PC-9 (cell line): Measurements from ENCODE around the gene RPS4Y2. TPM values are rescaled to one million over a fixed set of nuclear protein-coding genes. Genes with fewer than 3 reads are reported as not detected.

Experiments used
- BruUV-seq: library from RNA; stranded (reverse); fragments of 400-500 nt; replicated peaks from 2 replicates; lab custom pipeline; 2021; lab: Mats Ljungman, UMichigan
- CTCF ChIA-PET: fragments of 300-600 bp; sonication (Branson Sonifier 250); formaldehyde crosslinking; loops from one replicate; lab custom pipeline; 2022; ENCODE audit warnings: antibody characterized with exemption; lab: Charles Lee
- POLR2A ChIA-PET: fragments of 300-600 bp; sonication (Branson Sonifier 250); formaldehyde crosslinking; loops from one replicate; lab custom pipeline; 2022; ENCODE audit warnings: antibody characterized with exemption; ENCODE audit not compliant: unreplicated experiment; lab: Charles Lee
- DNase-seq, 2 experiments: peaks; one replicate each; pipeline versions ENCODE4 v3.0.0 to v3.0.0-alpha.2; 2015 to 2022; ENCODE audit warnings: mixed read lengths in 1 of 2
- H2AFZ ChIP-seq: fragments of 200-600 bp; sonication (generic); 2 replicates; pipeline ENCODE4 v1.8.1; 2017; ENCODE audit warnings: antibody characterized with exemption
- H3F3A ChIP-seq: fragments of 200-600 bp; sonication (generic); 2 replicates; pipeline ENCODE4 v1.8.1; 2017; ENCODE audit warnings: antibody characterized with exemption, mild to moderate bottlenecking, low read depth; ENCODE audit not compliant: insufficient read depth
- H3K27ac ChIP-seq: fragments of 200-600 bp; sonication (generic); 2 replicates; pipeline ENCODE4 v1.6.1; 2016; ENCODE audit warnings: mixed run types
- H3K27me3 ChIP-seq: fragments of 200-600 bp; sonication (generic); 2 replicates; pipeline ENCODE4 v1.6.1; 2016; ENCODE audit warnings: low read depth, mixed run types; ENCODE audit not compliant: insufficient read depth
- H3K36me3 ChIP-seq: fragments of 200-600 bp; sonication (generic); 2 replicates; pipeline ENCODE4 v1.6.1; 2016; ENCODE audit warnings: low read depth, mixed run types
- H3K4me1 ChIP-seq: fragments of 200-600 bp; sonication (generic); replicated peaks from 2 replicates; pipeline ENCODE4 v1.6.1; 2016; ENCODE audit warnings: mixed run types; ENCODE audit not compliant: insufficient read depth
- H3K4me2 ChIP-seq: fragments of 200-600 bp; sonication (generic); 2 replicates; pipeline ENCODE4 v1.6.1; 2017; ENCODE audit warnings: mixed run types
- H3K4me3 ChIP-seq: fragments of 200-600 bp; sonication (generic); 2 replicates; pipeline ENCODE4 v1.6.1; 2016; ENCODE audit warnings: mixed run types
- H3K79me2 ChIP-seq: fragments of 200-600 bp; sonication (generic); 2 replicates; pipeline ENCODE4 v1.6.1; 2017; ENCODE audit warnings: low read depth, mixed run types
- H3K9me2 ChIP-seq: fragments of 200-600 bp; sonication (generic); 2 replicates; pipeline ENCODE4 v1.8.1; 2017; ENCODE audit warnings: mild to moderate bottlenecking; ENCODE audit not compliant: insufficient read depth
- H3K9me3 ChIP-seq: fragments of 200-600 bp; sonication (generic); 2 replicates; pipeline ENCODE4 v1.8.1; 2016; ENCODE audit warnings: low read depth; ENCODE audit not compliant: insufficient read depth
- H4K20me1 ChIP-seq: fragments of 200-600 bp; sonication (generic); 2 replicates; pipeline ENCODE4 v1.8.1; 2017; ENCODE audit not compliant: insufficient read depth
- CTCF ChIP-seq: fragments of 200-600 bp; sonication (generic); conservative IDR thresholded peaks from 2 replicates; pipeline ENCODE4 v1.6.1; 2017; ENCODE audit warnings: mixed run types, antibody characterized with exemption, mild to moderate bottlenecking, moderate library complexity
- EZH2 ChIP-seq: fragments of 200-600 bp; sonication (generic); IDR thresholded peaks from 2 replicates; pipeline ENCODE4 v1.8.0; 2017; ENCODE audit warnings: antibody characterized with exemption, low read depth
- intact Hi-C: fragments of 100-400 bp; cut with micrococcal nuclease; formaldehyde crosslinking; loops from one replicate; pipeline ENCODE4 v1.10.0; 2022; ENCODE audit not compliant: unreplicated experiment
- total RNA-seq: library from RNA; stranded (reverse); gene quantifications from 2 replicates; pipeline ENCODE4 v1.2.3, GENCODE V29; 2021

Gene RPS4Y2
- total RNA-seq, 1 experiment from 2014 or later: not detected

- DNase-seq: no peak
- no peaks in the 10 kb centered on the region for H3K4me1 ChIP-seq
- no peaks in the 10 kb centered on the region for H4K20me1 ChIP-seq
- H3K4me3 ChIP-seq: no peak overlapping the region
- no peak overlapping the region for H3K4me2 ChIP-seq
- no peak for TF ChIP-seq CTCF
- TF ChIP-seq EZH2: no peak
- no peaks in the 10 kb centered on the region for H3K9me3 ChIP-seq
- no peaks in the 10 kb centered on the region for H3K79me2 ChIP-seq
- intact Hi-C loops: no loop called here
- CTCF ChIA-PET: no interaction called here
- no peaks in the 10 kb centered on the region for H3F3A ChIP-seq
- H3K36me3 ChIP-seq: no peaks in the 10 kb centered on the region
- H3K27me3 ChIP-seq: no peaks in the 10 kb centered on the region
- BruUV-seq: no TSS peak
- H2AFZ ChIP-seq: no peak overlapping the region
- POLR2A ChIA-PET: no interaction called here
- H3K9me2 ChIP-seq: no peaks in the 10 kb centered on the region
- H3K27ac ChIP-seq: no peak overlapping the region
Measured at GRCh38 chrY:20735200-20735599, 20.7 kb upstream of the RPS4Y2 start.

GRCh38 chrY:20739806-20740205 is 16.1 kb upstream of the RPS4Y2 start:
- DNase-seq: no peak
- BruUV-seq: no TSS peak

GRCh38 chrY:20740609-20741008 is 15.3 kb upstream of the RPS4Y2 start:
- intact Hi-C loops: no loop called here
- Histone ChIP-seq H4K20me1 (no peaks in the 10 kb centered on the region), H3K4me3 (no peak overlapping the region), H3F3A (no peaks in the 10 kb centered on the region), H3K9me2 (no peaks in the 10 kb centered on the region), H3K9me3 (no peaks in the 10 kb centered on the region), H3K4me2 (no peak overlapping the region), H3K79me2 (no peaks in the 10 kb centered on the region), H3K4me1 (no peaks in the 10 kb centered on the region), H2AFZ (no peak overlapping the region), H3K27ac (no peak overlapping the region), H3K27me3 (no peaks in the 10 kb centered on the region), H3K36me3 (no peaks in the 10 kb centered on the region)
- BruUV-seq: no TSS peak
- no peak for DNase-seq
- TF ChIP-seq EZH2 (no peak), CTCF (no peak)
- POLR2A ChIA-PET: no interaction called here
- CTCF ChIA-PET: no interaction called here

More at GRCh38 chrY:20739806-20740205, 16.1 kb upstream of the RPS4Y2 start:
- Histone ChIP-seq H3K79me2 (no peaks in the 10 kb centered on the region), H3K9me2 (no peaks in the 10 kb centered on the region), H4K20me1 (no peaks in the 10 kb centered on the region), H3K36me3 (no peaks in the 10 kb centered on the region), H3K27ac (no peak overlapping the region), H3K9me3 (no peaks in the 10 kb centered on the region), H2AFZ (no peak overlapping the region), H3K4me3 (no peak overlapping the region), H3K4me1 (no peaks in the 10 kb centered on the region), H3K27me3 (no peaks in the 10 kb centered on the region), H3F3A (no peaks in the 10 kb centered on the region), H3K4me2 (no peak overlapping the region)
- ChIA-PET POLR2A (no interaction called here), CTCF (no interaction called here)
- intact Hi-C loops: no loop called here
- TF ChIP-seq CTCF: no peak
- TF ChIP-seq EZH2: no peak
